NCI-H446 treated with DMSO at 0.1 percent for 48 hours (cell line): ENCODE results near the gene MRPL11.

Experiments
- DNase-seq: peaks from one replicate; lab custom pipeline; 2025; lab: John Stamatoyannopoulos, UW

The MRPL11 gene

GRCh38 chr11:66388780-66389386 is 49.8 kb downstream of the MRPL11 start:
- DNase-seq = peak; percentile 36

GRCh38 chr11:66386171-66387069 is 52.2 kb downstream of the MRPL11 start:
- peak; percentile 68 for DNase-seq
